Activated CD4-positive, alpha-beta T cell treated with anti-CD3 and anti-CD28 coated beads, Interleukin-2, amount 10 ng/mL, durations not matched to agents 24 days and 14 days (primary cell): ENCODE data around the gene FLNB. TPM values are rescaled to one million over a fixed set of nuclear protein-coding genes. Genes with fewer than 3 reads are reported as not detected.

Experiments used
- DNase-seq: peaks from one replicate; pipeline ENCODE4 v3.0.0; 2022
- H3K27ac Mint-ChIP-seq: one replicate; pipeline ENCODE4 v1.8.0; 2022; ENCODE audit warnings: mild to moderate bottlenecking, mixed read lengths
- H3K27me3 Mint-ChIP-seq: one replicate; pipeline ENCODE4 v1.8.0; 2022; ENCODE audit warnings: mixed read lengths
- H3K36me3 Mint-ChIP-seq: one replicate; pipeline ENCODE4 v1.8.0; 2022; ENCODE audit warnings: low read depth, mild to moderate bottlenecking, mixed read lengths
- H3K4me1 Mint-ChIP-seq: one replicate; pipeline ENCODE4 v1.8.0; 2021; ENCODE audit warnings: mixed read lengths
- H3K4me3 Mint-ChIP-seq: one replicate; pipeline ENCODE4 v1.8.0; 2022; ENCODE audit warnings: mild to moderate bottlenecking, moderate library complexity, mixed read lengths
- H3K9me3 Mint-ChIP-seq: one replicate; pipeline ENCODE4 v1.8.0; 2021; ENCODE audit warnings: mixed read lengths
- intact Hi-C: fragments of 100-400 bp; cut with micrococcal nuclease; formaldehyde crosslinking; loops from one replicate; pipeline ENCODE4 v1.15.1; 2023
- total RNA-seq: library from RNA; stranded (reverse); gene quantifications from 2 replicates; pipeline ENCODE4 v1.2.3, GENCODE V29; 2022

The FLNB gene
- total RNA-seq, 1 donor from 2014 or later, result 23.9 TPM

DNA sequence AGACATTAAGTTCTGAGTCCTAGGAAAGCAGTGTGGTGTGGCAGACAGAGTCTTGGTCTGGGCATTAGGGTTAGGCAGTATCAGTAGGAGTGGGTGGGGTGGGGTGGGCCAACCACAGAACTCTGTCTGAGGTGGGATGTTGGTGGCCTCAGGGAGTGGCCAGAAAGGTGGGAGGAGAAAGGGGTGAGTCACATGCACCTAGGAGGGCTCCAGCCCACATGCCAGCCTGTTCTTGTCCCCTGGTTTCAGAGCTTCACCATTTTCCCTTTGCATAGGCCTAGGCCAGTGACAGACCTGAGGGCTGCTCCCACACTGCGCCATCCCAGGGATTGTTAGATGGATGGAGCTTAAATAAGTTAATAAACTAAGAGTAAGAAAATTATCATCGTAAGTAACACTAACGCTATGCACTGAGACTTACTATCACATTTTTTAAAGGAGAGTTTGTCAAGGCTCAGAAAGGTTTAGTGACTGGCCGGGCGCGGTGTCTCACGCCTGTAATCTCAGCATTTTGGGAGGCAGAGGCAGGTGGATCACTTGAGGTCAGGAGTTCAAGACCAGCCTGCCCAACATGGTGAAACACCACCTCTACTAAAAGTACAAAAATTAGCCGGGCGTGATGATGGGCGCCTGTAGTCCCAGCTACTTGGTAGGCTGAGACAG is 168.7 kb downstream of the FLNB start:
- Mint-ChIP-seq H3K4me3 (peak overlapping the region; percentile 81), H3K27me3 (peaks cover 9% of the 10 kb centered on the region), H3K36me3 (no peaks in the 10 kb centered on the region), H3K9me3 (no peaks in the 10 kb centered on the region), H3K27ac (no peak overlapping the region), H3K4me1 (peaks cover 15% of the 10 kb centered on the region)
- intact Hi-C loops, result loop anchor here (1.0 kb wide), 1 partner anchor 40 kb away; no protein-coding TSS in a partner anchor
- DNase-seq, result no peak

DNA sequence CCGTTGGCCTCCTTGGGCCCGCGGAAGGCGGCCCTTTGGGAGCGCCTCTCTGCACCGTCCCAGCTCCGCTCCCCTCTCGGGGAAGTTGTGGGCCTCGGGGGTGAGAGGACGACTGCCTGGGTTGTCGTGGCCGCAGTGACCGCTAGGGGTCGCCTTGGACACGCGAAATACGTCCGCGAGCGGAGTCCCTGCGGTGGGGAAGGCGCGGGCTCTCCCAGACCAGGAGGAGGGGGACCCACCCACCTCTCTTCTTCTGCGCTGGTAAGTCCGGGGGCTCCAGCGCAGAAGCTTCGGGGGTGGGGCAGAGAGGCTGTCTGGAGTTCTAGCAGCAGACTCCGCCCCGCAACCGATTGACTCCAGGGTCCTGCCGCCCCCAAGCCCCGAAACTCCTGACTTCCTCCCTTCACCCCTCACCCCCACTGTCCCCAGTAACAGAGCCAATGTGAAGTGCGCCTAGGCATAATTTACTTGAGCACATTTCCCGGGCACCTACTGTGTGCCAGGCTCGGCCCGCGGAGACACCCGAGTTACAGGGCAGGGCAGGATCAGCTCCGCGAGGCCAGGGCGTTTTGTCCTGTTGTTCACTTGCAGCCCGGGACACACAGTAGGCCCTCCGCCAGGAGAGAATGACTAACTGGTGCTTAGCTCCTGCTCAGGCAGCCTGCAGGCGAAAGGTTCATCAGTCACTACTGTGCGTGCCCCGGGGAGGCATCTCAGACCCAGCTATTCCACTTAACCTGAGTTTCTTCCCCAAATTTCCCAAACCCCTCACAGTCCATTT is 169.7 kb downstream of the FLNB start:
- Mint-ChIP-seq H3K27ac (no peak overlapping the region), H3K9me3 (no peaks in the 10 kb centered on the region), H3K4me1 (peaks cover 15% of the 10 kb centered on the region), H3K27me3 (peaks cover 9% of the 10 kb centered on the region), H3K36me3 (no peaks in the 10 kb centered on the region), H3K4me3 (peak overlapping the region; percentile 81)
- DNase-seq, result peak; percentile 97
- intact Hi-C loops, result loop anchor here (1.0 kb wide), 1 partner anchor 39 kb away; no protein-coding TSS in a partner anchor

DNA sequence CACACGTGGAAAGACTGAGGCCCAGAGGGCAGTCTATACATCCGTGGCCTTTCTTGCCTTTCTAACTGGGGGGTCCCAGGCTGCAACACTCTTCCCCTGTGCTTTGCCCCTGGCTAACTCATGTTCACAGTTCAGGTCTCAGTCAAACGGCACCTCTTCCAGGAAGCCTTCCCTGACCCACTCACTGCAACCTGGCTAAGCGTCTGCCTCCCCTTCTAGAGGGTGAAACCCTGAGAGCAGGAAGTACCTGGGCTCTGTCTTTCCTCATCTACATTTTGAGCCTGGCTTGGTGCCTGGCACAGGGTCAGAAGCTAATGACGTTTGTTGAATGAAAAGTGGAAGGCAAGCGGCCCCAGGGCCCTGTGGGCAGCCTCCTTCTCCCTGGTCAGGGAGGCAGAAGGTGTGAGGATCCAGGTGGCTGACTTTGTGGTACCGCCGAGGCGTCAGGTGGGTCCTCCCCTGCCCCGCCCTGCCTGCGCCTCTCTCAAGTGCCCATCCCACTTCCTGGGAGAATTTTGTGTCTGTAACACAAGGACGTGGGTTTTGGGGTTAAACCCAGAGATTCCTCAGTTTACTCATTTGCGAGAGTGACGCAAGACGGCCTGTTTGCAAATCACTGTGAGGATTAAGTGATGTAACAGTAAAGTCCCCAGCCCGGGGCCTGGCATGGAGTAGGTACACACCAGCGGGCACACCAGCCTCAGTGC is 170.5 kb downstream of the FLNB start:
- peaks cover 11% of the 10 kb centered on the region for H3K27me3 Mint-ChIP-seq
- no peaks in the 10 kb centered on the region for H3K36me3 Mint-ChIP-seq
- no peak overlapping the region for H3K27ac Mint-ChIP-seq
- H3K4me1 Mint-ChIP-seq, result peaks cover 15% of the 10 kb centered on the region
- H3K4me3 Mint-ChIP-seq, result peak overlapping the region; percentile 81
- no peaks in the 10 kb centered on the region for H3K9me3 Mint-ChIP-seq
- DNase-seq, result peak; percentile 62
- intact Hi-C loops, result no loop called here

DNA sequence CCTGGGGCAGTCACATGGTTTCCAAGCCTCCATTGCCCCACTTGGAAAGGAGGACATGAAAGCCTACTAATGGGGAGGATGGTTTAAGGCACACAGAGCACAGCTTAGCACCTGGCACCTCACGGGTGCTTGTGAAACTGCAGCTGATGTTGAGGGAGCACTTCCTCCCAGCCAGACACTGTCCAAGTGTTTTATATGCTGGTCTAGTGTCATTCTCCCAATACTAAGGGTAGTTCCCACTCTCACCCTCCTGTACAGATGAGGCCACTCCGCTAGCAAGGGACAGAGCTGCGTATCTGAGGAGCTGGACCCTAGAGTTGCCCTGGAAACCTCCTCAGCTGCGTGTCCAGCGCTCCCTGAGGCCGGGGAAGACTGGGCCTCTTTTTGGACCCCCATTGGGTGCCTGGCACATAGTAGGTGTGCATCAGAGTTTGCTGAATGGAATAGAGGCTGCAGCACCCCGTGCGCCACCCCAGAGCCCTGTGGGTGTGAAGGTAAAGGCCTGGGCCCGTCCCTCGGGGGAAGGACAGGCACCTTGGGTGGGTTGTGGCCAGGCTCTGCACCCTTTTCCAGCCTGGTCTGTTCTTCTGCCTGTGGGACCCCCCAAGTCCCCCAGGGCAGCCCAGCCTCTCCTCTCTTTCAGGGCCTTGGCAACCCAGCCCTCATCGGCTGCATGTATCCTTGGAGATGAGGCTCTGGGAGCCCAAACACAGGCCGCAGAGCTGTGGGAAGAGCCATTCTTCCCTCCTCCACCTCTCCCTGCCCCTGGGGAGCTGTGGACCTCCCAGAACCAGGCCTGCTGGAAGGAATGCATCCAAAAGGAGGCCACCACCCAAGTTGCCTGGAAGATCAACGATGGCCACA is 171.2 kb downstream of the FLNB start:
- H3K4me1 Mint-ChIP-seq, result peaks cover 15% of the 10 kb centered on the region
- no peaks in the 10 kb centered on the region for H3K36me3 Mint-ChIP-seq
- H3K27me3 Mint-ChIP-seq, result peaks cover 11% of the 10 kb centered on the region
- H3K27ac Mint-ChIP-seq, result no peak overlapping the region
- no peaks in the 10 kb centered on the region for H3K9me3 Mint-ChIP-seq
- no peak overlapping the region for H3K4me3 Mint-ChIP-seq
- intact Hi-C loops, result no loop called here
- no peak for DNase-seq

DNA sequence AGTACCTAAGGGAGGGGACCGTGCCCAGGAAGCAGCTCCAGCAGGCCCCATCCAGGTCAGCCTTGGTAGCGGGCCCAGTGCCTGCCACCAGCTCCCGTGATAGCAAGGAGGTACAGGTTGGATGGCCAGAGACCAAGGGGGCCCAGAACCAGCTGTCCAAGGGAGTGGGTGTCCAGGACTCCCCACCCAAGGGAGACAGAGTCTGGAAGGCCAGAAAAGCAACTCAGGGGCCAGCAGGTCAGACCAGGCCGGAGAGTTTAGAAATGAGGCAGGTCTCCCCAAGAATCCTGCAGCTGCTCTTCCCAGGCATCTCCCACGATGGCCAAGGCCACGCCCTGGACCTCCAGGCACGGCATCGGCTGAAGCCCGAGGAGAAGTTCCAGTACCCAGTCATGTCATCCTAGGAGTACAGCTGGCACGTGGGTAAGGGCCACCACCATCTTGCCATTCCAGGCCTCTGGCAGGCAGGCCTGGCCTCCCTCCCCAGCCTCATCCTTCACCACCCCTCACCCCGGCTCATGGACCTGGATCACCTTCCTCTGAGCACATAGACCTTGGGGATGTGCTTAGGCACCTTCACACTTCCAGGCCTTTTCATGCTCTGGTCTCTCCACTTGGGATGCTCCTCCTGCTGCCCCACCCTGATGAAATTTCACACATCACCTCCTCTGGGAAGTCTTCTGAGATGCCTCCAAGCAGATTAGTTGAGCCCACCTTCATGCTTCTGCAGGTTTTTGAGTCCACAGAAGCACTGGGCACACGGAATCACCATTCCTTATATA is 172.1 kb downstream of the FLNB start:
- Mint-ChIP-seq H3K4me3 (no peak overlapping the region), H3K9me3 (no peaks in the 10 kb centered on the region), H3K36me3 (no peaks in the 10 kb centered on the region), H3K27ac (no peak overlapping the region), H3K4me1 (peaks cover 15% of the 10 kb centered on the region), H3K27me3 (peaks cover 11% of the 10 kb centered on the region)
- intact Hi-C loops, result no loop called here
- no peak for DNase-seq

DNA sequence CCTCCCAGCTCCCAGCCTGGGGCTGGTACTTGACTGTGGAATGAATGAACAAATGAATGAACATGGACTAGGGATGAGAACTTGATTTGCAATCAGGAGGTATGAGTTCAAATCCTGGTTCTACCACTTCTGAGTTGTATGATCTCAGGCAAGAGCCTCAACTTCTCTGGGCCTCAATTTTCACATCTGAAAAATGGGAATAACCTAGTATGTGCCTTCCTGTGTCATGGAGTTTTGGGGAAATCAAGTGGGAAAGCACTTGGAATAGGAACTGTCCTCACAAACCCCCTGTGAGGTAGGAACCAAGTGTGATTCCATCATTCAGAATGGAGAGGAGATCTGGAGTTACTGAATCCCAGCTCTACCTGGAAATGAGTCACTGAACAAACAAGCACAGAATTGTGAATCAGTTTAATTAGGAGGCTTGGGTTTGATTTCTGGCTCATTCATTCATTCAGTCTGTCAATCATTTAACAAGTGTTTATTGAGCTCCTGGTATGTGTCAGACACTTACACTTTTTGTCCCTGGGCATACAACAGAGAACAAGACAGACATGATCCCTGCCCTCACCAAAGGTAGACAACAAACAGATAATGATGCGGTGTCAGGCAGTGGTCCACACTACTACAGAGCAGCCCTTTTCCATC is 172.8 kb downstream of the FLNB start:
- peaks cover 15% of the 10 kb centered on the region for H3K4me1 Mint-ChIP-seq
- no peak overlapping the region for H3K4me3 Mint-ChIP-seq
- H3K36me3 Mint-ChIP-seq, result no peaks in the 10 kb centered on the region
- intact Hi-C loops, result no loop called here
- peaks cover 11% of the 10 kb centered on the region for H3K27me3 Mint-ChIP-seq
- no peak overlapping the region for H3K27ac Mint-ChIP-seq
- no peak for DNase-seq
- H3K9me3 Mint-ChIP-seq, result no peaks in the 10 kb centered on the region

DNA sequence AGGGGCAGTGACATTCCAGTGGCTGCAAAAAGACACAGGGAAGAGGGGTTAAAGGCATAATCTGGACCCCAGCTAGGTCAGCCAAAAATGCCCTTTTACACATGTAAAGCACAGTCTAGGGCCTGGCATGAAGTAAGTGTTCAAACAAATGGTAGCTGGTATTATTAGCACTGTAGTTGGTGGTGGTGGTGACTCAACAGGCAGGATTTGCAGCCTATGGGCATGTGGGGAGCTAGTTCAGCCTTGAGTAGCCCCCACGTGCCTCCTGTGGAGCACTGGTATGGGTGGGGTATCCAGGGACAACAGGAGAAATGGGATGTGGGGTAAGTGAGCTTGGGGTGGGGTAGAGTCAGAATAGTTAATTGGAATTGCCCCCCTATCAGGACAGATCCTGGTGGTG is 175.0 kb downstream of the FLNB start:
- no peak for DNase-seq
- H3K4me3 Mint-ChIP-seq, result no peak overlapping the region

DNA sequence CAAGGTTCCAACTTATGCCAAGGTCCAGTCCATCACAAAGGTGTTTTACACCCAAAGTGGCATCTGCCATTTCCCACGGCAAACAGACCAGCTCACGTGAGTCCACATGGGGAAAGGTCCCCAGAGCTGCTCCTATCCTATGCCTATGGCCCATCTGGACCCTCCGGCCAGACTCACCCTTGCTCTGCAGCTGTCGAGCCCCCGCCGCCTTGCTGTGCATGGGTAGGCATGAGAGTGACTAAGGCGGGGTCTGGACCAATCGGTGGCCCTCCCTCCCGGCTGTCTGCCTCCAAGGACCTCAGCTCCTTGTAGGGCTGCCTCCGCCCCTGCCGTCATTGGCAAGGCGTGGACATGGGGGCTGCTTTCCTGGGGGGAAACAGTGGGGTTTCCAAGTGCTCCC is 175.7 kb downstream of the FLNB start:
- no peaks in the 10 kb centered on the region for H3K36me3 Mint-ChIP-seq
- intact Hi-C loops, result no loop called here
- peaks cover under 1% of the 10 kb centered on the region for H3K4me1 Mint-ChIP-seq

More for the DNA sequence above, 175.0 kb downstream of the FLNB start:
- H3K4me1 Mint-ChIP-seq, result peaks cover 7% of the 10 kb centered on the region
- H3K27ac Mint-ChIP-seq, result no peak overlapping the region
- H3K36me3 Mint-ChIP-seq, result no peaks in the 10 kb centered on the region
- intact Hi-C loops, result no loop called here
- H3K27me3 Mint-ChIP-seq, result peaks cover 11% of the 10 kb centered on the region
- no peaks in the 10 kb centered on the region for H3K9me3 Mint-ChIP-seq

DNA sequence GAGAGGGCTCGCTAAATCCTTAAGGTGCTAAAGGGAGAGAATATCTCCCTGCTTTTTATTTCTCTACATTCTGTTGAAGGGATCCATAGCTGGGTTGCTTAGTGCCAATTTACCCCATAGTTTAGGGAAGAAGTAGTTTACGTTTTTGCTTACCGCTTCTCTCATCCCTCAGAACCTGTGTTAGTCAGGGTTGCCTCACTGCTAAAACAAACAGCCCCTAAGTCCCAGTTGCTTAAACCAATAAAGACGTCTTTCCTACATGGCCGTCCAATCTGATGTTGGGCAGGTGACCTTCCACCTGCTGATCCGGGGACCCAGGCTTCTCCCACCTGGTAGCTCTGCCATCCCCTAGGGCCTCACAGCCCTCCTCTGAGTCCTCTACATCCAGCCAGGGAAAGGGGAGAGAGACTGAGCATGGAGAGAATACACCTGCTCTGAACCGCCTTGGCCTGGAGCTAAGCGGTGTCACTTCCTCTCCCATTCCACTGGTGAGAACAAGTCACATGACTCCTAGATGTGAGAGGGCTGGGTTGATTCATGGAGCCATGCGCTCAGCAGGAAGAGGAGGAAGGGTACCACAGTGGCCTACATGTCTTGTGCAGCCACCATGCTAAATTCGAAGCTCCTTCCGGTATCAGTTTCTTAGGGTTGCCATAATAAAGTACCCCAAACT is 176.2 kb downstream of the FLNB start:
- Mint-ChIP-seq H3K4me1 (no peaks in the 10 kb centered on the region), H3K27ac (no peak overlapping the region), H3K9me3 (no peaks in the 10 kb centered on the region), H3K4me3 (no peak overlapping the region), H3K27me3 (peaks cover 11% of the 10 kb centered on the region), H3K36me3 (no peaks in the 10 kb centered on the region)
- intact Hi-C loops, result no loop called here
- DNase-seq, result no peak

More for the DNA sequence above, 175.7 kb downstream of the FLNB start:
- H3K27me3 Mint-ChIP-seq, result peaks cover 11% of the 10 kb centered on the region
- no peak for DNase-seq
- H3K9me3 Mint-ChIP-seq, result no peaks in the 10 kb centered on the region
- H3K4me3 Mint-ChIP-seq, result no peak overlapping the region
- H3K27ac Mint-ChIP-seq, result no peak overlapping the region

DNA sequence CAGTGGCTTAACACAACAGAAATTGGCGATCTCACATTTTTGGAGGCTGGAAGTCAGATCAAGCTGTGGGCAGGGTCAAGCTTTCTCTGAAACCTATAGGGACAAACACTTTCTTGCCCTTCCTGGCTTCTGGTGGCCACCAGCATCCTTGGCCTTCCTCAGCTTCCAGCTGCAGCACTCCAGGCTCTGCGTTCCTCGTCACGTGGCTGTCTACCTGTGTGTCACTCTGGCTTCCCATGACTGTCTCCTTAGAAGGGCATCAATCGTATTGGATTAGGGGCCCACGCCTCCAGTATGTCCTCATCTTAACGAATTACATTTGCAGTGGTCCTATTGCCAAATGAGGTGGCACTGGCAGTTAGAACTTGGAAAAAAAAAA is 176.7 kb downstream of the FLNB start:
- no peak overlapping the region for H3K27ac Mint-ChIP-seq
- no peaks in the 10 kb centered on the region for H3K36me3 Mint-ChIP-seq
- H3K9me3 Mint-ChIP-seq, result no peaks in the 10 kb centered on the region
- DNase-seq, result no peak
- no peak overlapping the region for H3K4me3 Mint-ChIP-seq
- intact Hi-C loops, result loop anchor here (5.0 kb wide), 2 partner anchors 227 to 347 kb away; no protein-coding TSS in a partner anchor
- no peaks in the 10 kb centered on the region for H3K4me1 Mint-ChIP-seq
- H3K27me3 Mint-ChIP-seq, result peaks cover 11% of the 10 kb centered on the region

DNA sequence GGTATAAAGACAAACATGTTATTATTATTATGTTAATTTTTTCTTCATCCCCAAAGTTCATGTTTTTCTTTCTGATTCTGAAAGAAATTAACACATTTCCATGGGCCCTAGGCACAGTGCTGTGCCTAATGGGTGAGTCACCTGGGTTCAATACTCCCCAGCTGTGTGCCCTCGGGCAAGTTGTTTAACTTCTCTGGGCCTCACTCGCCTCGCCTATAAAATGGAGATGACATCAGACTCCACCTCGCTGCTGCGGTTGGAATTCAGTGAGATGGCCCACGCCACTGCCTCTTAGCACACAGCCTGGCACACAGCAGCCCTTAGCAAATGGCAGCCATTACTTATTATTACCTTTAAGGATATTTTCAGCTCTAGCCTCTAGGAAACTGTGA is 179.9 kb downstream of the FLNB start:
- H3K4me3 Mint-ChIP-seq, result no peak overlapping the region
- H3K4me1 Mint-ChIP-seq, result no peaks in the 10 kb centered on the region
- intact Hi-C loops, result loop anchor here (5.0 kb wide), 2 partner anchors 224 to 344 kb away; no protein-coding TSS in a partner anchor
- no peak overlapping the region for H3K27ac Mint-ChIP-seq
- H3K36me3 Mint-ChIP-seq, result no peaks in the 10 kb centered on the region
- no peak for DNase-seq
- H3K9me3 Mint-ChIP-seq, result no peaks in the 10 kb centered on the region
- peaks cover 2% of the 10 kb centered on the region for H3K27me3 Mint-ChIP-seq

DNA sequence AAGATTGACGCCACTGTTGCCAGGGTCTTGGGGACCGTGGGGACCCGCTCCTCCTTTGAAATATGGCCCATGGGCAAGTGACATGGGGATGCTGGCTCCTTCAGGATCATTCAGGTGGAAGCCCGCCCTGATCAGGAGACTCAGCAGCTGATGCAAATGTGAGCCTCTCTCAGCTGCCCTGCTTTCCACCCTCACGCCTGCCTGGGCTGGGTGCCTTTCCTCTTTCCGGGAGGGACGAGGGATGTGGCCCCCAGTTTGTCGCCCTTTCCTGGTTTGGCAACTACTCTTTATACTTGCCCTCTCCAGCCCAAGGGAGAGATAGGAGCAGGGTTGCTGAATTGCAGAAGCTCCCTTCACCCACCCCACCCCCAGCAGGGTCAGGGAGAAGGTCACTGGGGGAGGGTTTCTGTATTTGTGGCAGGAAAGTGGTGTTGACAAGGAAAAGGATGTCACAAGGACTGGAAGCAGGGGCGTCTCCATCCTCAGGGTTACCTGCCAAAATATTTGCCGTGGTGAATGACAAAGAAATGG is 180.8 kb downstream of the FLNB start:
- Mint-ChIP-seq H3K27ac (no peak overlapping the region), H3K4me3 (no peak overlapping the region), H3K9me3 (no peaks in the 10 kb centered on the region), H3K4me1 (no peaks in the 10 kb centered on the region), H3K27me3 (no peaks in the 10 kb centered on the region), H3K36me3 (no peaks in the 10 kb centered on the region)
- intact Hi-C loops, result loop anchor here (5.0 kb wide), 2 partner anchors 223 to 343 kb away; no protein-coding TSS in a partner anchor
- DNase-seq, result no peak
